GM12878 (cell line): Measurements from ENCODE around the gene P3H3.
"Not testable (repeated sequence)": the region's sequence is repeated elsewhere in the genome, so short reads cannot be mapped to it uniquely, and the experiment has no call there.

Experiments
- NR2C2 ChIP-seq: IDR thresholded peaks from 2 replicates; pipeline ENCODE4 v1.6.1; 2011; ENCODE audit warnings: borderline replicate concordance, low read depth; ENCODE audit not compliant: control insufficient read depth, insufficient read length
- POLR2A ChIP-seq: IDR thresholded peaks from 2 replicates; pipeline ENCODE4 v1.6.1; 2011; ENCODE audit warnings: low read depth, mild to moderate bottlenecking, low read length
- SRF ChIP-seq, 2 experiments: IDR thresholded peaks; 2 replicates each; pipeline ENCODE4 v1.6.1; 2011; ENCODE audit warnings: low read depth in 2 of 2, low read length in 2 of 2, mild to moderate bottlenecking in 1 of 2, moderate library complexity in 1 of 2
- TF ChIP-seq, protein P1 (sequence below), 3 experiments: IDR thresholded peaks in 2 of 3; conservative IDR thresholded peaks in 1 of 3; 2 replicates each; pipeline ENCODE4 v1.5.1; 2011; ENCODE audit warnings: low read depth in 3 of 3, low read length in 3 of 3, mild to moderate bottlenecking in 3 of 3, control low read depth in 2 of 3, moderate library complexity in 2 of 3, inconsistent platforms in 1 of 3, mixed read lengths in 1 of 3; ENCODE audit not compliant: control insufficient read depth in 2 of 3, insufficient read depth in 1 of 3; ENCODE audit errors: extremely low read depth in 1 of 3

DNA sequence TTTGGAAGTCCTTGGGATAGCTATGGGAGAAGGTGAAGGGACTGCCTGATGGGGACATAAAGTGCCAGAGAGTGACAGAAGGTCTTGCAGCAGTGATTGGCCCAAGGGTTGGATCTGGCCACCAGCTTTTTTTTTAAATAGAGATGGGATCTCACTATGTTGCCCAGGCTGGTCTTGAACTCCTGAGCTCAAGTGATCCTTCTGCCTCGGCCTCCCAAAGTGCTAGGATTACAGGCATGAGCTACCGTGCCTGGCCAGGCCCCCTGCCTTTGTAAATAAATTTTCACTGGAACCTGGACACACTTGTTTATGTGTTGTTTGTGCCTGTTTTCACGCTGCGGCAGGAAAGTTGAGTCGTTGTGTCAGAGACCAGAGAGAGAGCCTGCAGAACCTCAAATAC, 37.1 kb downstream of the P3H3 start:
- not testable (repeated sequence) for TF ChIP-seq SRF (IDR thresholded peaks at IDR 0.05; ENCODE audit: low read depth in 2 of 2, low read length in 2 of 2); POLR2A; NR2C2
- TF ChIP-seq, protein P1, sequence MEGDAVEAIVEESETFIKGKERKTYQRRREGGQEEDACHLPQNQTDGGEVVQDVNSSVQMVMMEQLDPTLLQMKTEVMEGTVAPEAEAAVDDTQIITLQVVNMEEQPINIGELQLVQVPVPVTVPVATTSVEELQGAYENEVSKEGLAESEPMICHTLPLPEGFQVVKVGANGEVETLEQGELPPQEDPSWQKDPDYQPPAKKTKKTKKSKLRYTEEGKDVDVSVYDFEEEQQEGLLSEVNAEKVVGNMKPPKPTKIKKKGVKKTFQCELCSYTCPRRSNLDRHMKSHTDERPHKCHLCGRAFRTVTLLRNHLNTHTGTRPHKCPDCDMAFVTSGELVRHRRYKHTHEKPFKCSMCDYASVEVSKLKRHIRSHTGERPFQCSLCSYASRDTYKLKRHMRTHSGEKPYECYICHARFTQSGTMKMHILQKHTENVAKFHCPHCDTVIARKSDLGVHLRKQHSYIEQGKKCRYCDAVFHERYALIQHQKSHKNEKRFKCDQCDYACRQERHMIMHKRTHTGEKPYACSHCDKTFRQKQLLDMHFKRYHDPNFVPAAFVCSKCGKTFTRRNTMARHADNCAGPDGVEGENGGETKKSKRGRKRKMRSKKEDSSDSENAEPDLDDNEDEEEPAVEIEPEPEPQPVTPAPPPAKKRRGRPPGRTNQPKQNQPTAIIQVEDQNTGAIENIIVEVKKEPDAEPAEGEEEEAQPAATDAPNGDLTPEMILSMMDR (IDR thresholded peaks at IDR 0.05 in 2 of 3, conservative IDR thresholded peaks at IDR 0.05 in 1 of 3; ENCODE audit: control insufficient read depth in 2 of 3, extremely low read depth in 1 of 3, insufficient read depth in 1 of 3, low read depth in 3 of 3, low read length in 3 of 3), result not testable (repeated sequence)
